Kidney (tissue), 14 donors: ENCODE results near the gene GPR4. TPM values are rescaled to one million over a fixed set of nuclear protein-coding genes. Genes with fewer than 3 reads are reported as not detected.

ENCODE experiments used
- DNase-seq, 5 donors: peaks; one replicate each; pipeline ENCODE4 v3.0.0-alpha.2; 2013 to 2020
- FAIRE-seq: peaks from 2 replicates; lab custom pipeline; 2012; peaks lifted over from hg19 to GRCh38; lab: Jason Lieb, UNC
- H3K27ac ChIP-seq, 2 donors: one replicate each; pipeline ENCODE4 v1.7.0; 2013; ENCODE audit warnings: low read depth in 2 of 2, low read length in 2 of 2, inconsistent platforms in 1 of 2
- H3K27me3 ChIP-seq: one replicate; pipeline ENCODE4 v1.7.1; 2013; ENCODE audit warnings: low read length, inconsistent platforms; ENCODE audit not compliant: control insufficient read depth, insufficient read depth
- H3K36me3 ChIP-seq, 3 donors: one replicate each; pipeline versions ENCODE4 v1.7.0 to v1.7.1; 2013; ENCODE audit warnings: low read length in 3 of 3, control low read depth in 1 of 3, inconsistent platforms in 1 of 3; ENCODE audit not compliant: insufficient read depth in 3 of 3, control insufficient read depth in 2 of 3
- H3K4me1 ChIP-seq, 3 donors: one replicate each; pipeline versions ENCODE4 v1.7.0 to v1.7.1; 2013; ENCODE audit warnings: low read length in 3 of 3, inconsistent platforms in 1 of 3, low read depth in 1 of 3; ENCODE audit not compliant: control insufficient read depth in 2 of 3, insufficient read depth in 2 of 3
- H3K4me3 ChIP-seq, 3 donors: one replicate each; pipeline versions ENCODE4 v1.7.0 to v1.8.1; 2013; ENCODE audit warnings: low read length in 3 of 3, control low read depth in 1 of 3, inconsistent platforms in 1 of 3
- H3K9ac ChIP-seq, 3 donors: one replicate each; pipeline versions ENCODE4 v1.7.0 to v1.7.1; 2013; ENCODE audit warnings: low read length in 3 of 3, control low read depth in 1 of 3, inconsistent platforms in 1 of 3
- H3K9me3 ChIP-seq, 3 donors: one replicate each; pipeline versions ENCODE4 v1.7.0 to v1.7.1; 2013; ENCODE audit warnings: low read length in 3 of 3, control low read depth in 1 of 3, inconsistent platforms in 1 of 3; ENCODE audit not compliant: control insufficient read depth in 2 of 3, insufficient read depth in 1 of 3
- intact Hi-C: fragments of 100-400 bp; cut with DNase I; formaldehyde crosslinking; loops from one replicate; pipeline ENCODE4 v1.11.1; 2022
- polyA plus RNA-seq: library from polyadenylated mRNA; stranded (reverse); fragments of 350-450 nt; fragmentation: Illumina TruSeq; extraction: RNeasy Lipid Tissue Mini Kit (QIAGEN cat#74804); gene quantifications from one replicate; pipeline ENCODE4 v1.2.3, GENCODE V29; 2014; ENCODE audit warnings: low read depth, low replicate concordance; ENCODE audit not compliant: insufficient read depth
- total RNA-seq: library from RNA; stranded (reverse); fragmentation: NEBNext Ultra II Directional; extraction: Animal tissue kit (Norgen Biotek cat#: 25700); gene quantifications from one replicate; pipeline ENCODE4 v1.2.1, GENCODE V29; 2021
- TF ChIP-seq, protein P1 (sequence below): IDR thresholded peaks from 3 replicates; pipeline ENCODE4 v1.5.1; 2012; ENCODE audit warnings: mild to moderate bottlenecking, moderate library complexity, borderline replicate concordance; ENCODE audit not compliant: insufficient read depth; ENCODE audit errors: extremely low read depth
- donor health status: control.
- donor health status: control.
- donor health status: control.
- donor health status: control.
- donor health status: control.
- donor health status: DM: yes; HTN: yes; CAD: no.
- donor health status: Normal renal cell carcinoma (clear cell type).

Gene GPR4
- total and polyA plus RNA-seq, 2 donors from 2014 or later: 6.8 to 9.7 TPM

DNA sequence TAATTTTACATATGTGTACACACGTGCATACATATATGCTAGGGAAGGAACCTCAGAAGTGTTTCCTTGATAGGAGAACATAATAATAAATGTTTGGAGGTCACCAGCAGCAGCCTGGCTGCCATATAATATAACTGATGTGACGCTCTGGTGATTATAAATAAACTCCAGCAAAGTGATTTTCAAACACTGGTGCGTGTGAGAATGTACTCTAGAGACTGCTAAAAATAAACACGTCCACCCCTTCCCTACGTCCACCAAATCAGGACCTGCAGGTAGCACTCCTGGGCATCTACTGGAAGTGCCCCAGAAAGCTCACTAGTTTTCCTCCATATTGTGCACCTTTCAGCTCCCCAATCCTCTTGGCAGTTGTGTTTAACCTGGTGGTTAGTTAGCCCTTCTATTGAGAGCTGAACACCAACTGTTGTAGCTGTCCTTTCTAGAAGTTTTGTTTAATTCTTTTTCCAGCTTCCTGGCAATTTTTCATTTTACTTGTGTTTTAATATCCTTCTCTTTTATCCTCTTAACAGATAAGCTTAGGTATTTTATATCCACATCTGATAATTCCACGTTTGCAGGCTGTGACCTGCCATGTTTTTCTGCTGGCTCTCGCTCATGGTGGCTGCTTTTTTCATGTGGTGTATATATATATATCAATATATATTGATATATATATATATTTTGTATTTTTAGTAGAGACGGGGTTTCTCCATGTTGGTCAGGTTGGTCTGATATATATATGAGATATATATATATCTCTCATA is 30.4 kb downstream of the GPR4 start:
- Histone ChIP-seq H3K9me3 (no peaks in the 10 kb centered on the region), H3K36me3 (no peaks in the 10 kb centered on the region), H3K4me3 (no peak overlapping the region), H3K4me1 (peaks cover under 1 to 13% (median 10%) of the 10 kb centered on the region in 3 donors), H3K27me3 (no peaks in the 10 kb centered on the region), H3K9ac (no peak overlapping the region), H3K27ac (no peak overlapping the region)
- TF ChIP-seq, protein P1, sequence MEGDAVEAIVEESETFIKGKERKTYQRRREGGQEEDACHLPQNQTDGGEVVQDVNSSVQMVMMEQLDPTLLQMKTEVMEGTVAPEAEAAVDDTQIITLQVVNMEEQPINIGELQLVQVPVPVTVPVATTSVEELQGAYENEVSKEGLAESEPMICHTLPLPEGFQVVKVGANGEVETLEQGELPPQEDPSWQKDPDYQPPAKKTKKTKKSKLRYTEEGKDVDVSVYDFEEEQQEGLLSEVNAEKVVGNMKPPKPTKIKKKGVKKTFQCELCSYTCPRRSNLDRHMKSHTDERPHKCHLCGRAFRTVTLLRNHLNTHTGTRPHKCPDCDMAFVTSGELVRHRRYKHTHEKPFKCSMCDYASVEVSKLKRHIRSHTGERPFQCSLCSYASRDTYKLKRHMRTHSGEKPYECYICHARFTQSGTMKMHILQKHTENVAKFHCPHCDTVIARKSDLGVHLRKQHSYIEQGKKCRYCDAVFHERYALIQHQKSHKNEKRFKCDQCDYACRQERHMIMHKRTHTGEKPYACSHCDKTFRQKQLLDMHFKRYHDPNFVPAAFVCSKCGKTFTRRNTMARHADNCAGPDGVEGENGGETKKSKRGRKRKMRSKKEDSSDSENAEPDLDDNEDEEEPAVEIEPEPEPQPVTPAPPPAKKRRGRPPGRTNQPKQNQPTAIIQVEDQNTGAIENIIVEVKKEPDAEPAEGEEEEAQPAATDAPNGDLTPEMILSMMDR: no peak
- DNase-seq (no peak), FAIRE-seq (no peak)
- intact Hi-C loops: no loop called here

DNA sequence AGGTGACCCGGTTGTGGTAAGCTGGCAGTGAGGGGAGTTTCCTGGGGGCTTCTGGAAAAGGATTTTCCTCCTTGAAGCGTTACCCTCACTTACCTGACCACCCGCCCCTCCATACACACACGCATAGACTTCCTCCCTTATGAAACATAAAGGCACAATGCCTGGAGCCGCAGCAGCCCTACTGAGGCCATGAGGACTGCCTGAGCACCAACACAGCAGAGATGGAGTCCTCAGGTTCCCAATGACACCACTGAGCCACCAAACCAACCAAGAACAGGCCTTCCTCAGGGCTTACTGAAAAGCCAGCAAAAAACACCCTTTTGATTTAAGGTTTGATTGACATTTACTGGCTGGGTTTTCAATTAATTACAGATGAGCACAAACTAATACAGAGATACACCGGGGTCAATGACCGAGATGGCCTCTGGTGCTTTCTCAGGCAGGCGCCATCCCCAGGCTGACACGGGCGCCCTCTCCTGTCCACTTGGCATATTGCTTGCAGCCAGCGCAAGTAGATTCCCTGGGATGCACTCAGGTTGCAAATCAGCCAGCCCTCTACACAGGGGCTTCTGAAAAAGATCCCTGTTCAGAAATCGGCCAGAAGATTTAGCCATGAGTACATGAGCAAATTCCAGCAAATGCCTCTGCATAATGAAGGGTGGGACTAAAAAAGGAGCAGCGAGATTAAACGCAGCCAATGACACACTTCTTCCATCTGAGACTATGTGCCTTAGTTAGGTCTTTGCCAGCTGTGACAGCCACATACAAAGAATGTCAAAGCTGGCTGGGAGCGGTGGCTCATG is 32.2 kb downstream of the GPR4 start:
- Histone ChIP-seq H3K9ac (no peak overlapping the region), H3K9me3 (no peaks in the 10 kb centered on the region), H3K4me1 (peaks cover 0 to 10% (median 6%) of the 10 kb centered on the region in 3 donors), H3K36me3 (no peaks in the 10 kb centered on the region), H3K4me3 (no peak overlapping the region), H3K27me3 (no peaks in the 10 kb centered on the region), H3K27ac (no peak overlapping the region)
- DNase-seq (peak in 1 of 5 donors; percentile 37), FAIRE-seq (no peak)
- TF ChIP-seq, protein P1: peak; percentile 67
- intact Hi-C loops: no loop called here

DNA sequence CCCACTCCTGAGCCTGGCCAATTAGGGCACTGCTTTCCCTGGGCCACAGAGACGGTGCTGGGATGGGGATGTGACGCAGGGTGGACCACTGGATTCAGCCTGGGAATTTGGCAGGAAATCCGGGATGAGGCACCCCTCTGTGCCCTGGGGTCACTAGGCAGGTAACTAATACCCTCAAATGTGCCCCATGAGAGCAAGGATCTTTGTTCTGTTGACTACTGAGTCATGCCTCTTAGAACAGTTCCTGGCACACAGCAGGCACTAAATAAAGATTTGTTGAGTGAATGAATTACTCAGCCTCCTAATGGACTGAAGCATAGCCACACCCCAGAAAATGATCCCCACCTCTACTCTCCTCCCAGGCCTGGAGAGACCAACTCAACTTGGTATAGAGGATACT is 33.3 kb downstream of the GPR4 start:
- H3K27ac ChIP-seq: no peak overlapping the region
- FAIRE-seq: no peak
- TF ChIP-seq, protein P1: no peak
- no peak overlapping the region for H3K4me3 ChIP-seq
- H3K36me3 ChIP-seq: no peaks in the 10 kb centered on the region
- DNase-seq: no peak
- intact Hi-C loops: no loop called here
- peaks cover 0 to 4% (median 0%) of the 10 kb centered on the region in 3 donors for H3K4me1 ChIP-seq
- H3K9ac ChIP-seq: no peak overlapping the region
- no peaks in the 10 kb centered on the region for H3K27me3 ChIP-seq
- H3K9me3 ChIP-seq: no peaks in the 10 kb centered on the region
